ENCODE results near the gene PTH.

Gene PTH

DNA sequence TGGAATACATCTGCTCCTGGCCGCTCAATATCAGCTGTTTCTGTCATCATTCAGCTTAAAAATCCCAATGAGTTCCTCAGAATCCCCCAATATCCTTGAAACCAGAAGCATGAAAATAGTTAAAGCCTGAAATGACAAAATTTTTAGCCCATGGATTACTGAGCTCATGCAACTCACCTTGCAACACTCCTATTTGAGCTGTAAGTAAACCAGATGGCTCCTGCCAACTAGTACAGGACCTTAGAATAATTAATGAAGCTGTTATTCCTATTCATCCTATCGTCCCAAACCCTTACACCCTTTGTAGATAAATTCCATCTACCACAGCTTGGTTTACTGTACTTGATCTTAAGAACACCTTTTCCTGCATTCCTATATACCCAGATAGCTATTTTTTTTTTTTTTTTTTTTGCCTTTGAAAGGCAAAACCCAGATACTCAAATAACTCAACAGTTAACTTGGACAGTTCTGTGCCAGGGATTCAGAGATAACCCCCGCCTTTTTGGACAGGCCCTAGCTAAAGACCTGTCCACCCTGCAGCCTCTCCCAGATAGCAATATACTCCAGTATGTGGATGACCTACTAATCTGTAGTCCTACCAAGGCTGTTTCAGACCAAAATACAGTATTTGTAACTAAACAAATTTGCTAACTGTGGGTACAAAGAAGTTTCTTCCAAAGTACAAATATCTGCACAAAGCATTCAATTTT lies 22.6 kb downstream of the PTH start:
- H3K4me3 ChIP-seq (ENCODE audit: control insufficient read depth, low read depth, low read length) = no peak overlapping the region
- TF ChIP-seq, protein P1, sequence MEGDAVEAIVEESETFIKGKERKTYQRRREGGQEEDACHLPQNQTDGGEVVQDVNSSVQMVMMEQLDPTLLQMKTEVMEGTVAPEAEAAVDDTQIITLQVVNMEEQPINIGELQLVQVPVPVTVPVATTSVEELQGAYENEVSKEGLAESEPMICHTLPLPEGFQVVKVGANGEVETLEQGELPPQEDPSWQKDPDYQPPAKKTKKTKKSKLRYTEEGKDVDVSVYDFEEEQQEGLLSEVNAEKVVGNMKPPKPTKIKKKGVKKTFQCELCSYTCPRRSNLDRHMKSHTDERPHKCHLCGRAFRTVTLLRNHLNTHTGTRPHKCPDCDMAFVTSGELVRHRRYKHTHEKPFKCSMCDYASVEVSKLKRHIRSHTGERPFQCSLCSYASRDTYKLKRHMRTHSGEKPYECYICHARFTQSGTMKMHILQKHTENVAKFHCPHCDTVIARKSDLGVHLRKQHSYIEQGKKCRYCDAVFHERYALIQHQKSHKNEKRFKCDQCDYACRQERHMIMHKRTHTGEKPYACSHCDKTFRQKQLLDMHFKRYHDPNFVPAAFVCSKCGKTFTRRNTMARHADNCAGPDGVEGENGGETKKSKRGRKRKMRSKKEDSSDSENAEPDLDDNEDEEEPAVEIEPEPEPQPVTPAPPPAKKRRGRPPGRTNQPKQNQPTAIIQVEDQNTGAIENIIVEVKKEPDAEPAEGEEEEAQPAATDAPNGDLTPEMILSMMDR (IDR thresholded peaks at IDR 0.05; ENCODE audit: control insufficient read depth, insufficient read depth, low read depth, low read length, missing control alignments) = no peak
- no peak for DNase-seq (ENCODE audit: low read depth)

DNA sequence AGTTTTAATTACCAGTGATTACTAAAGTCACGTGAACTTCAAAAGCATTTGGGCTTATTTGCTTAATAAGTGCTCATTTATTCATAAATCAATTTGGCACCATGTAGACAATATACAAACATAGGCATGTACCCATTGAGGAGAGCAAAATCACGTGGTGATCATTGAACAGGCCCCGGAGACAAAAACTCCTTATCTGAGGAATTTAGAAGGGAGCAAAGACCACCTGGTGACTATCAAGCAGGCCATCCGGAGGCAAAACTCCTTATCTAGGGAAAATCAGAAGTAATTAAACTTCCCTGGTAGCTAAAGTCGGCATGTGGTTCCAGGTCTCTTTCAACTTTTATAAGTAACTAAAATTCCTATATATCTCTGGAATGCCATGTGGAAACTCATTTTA lies 27.0 kb downstream of the PTH start:
- TF ChIP-seq, protein P1 (IDR thresholded peaks at IDR 0.05; ENCODE audit: control insufficient read depth, insufficient read depth, low read depth, low read length, missing control alignments) = no peak
- H3K4me3 ChIP-seq (ENCODE audit: control insufficient read depth, low read depth, low read length) = no peak overlapping the region

DNA sequence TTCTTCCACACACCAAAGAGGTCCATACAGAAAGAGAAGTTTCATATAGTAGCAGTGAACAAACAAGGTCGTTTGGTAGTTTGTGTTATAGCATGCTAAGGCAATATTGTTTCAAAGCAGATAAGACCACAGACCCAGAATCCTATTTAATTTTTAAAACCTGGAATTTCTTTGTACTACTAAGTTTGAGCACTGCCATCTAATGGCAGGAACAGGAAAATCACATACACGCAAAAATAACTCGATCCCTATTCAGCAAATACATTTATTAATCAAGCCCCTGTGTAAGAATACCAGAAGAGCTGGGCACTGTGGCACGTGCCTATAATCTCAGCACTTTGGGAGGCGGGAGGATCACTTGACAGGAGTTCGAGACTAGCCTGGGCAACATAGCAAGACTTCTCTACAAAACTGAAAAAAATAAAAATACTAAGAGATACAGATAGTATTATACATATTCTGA lies 29.9 kb downstream of the PTH start:
- no peak overlapping the region for H3K4me3 ChIP-seq (ENCODE audit: control insufficient read depth, low read depth, low read length)
- no peak for DNase-seq (ENCODE audit: low read depth)
- TF ChIP-seq, protein P1 (IDR thresholded peaks at IDR 0.05; ENCODE audit: control insufficient read depth, insufficient read depth, low read depth, low read length, missing control alignments) = peak; percentile 53

More for the DNA sequence above, 27.0 kb downstream of the PTH start:
- DNase-seq (ENCODE audit: low read depth) = no peak

DNA sequence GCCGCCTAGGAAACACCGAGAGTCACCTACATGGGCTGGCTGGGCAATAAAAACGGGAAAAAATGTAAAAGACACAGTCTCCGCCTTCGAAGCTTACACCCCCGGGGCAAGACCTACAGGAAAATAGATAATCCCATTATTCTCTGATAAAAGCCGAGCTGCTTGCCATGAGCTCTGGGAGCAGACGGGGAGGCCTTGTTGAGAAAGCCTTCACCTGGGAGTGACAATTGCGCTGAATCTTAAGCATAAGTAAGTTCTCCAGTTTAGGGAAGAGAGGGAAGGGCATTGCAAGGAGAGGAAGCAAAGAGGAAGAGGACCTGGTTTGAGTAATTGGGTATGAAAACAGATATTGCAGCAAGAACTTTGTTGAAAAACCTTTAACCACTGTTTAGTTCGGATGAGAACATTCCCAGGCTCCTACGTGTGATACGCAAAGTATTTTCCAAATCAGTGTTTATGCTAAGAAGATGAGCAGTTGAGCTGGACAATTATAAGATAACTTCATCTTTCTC lies 32.0 kb downstream of the PTH start:
- DNase-seq (ENCODE audit: low read depth) = no peak

DNA sequence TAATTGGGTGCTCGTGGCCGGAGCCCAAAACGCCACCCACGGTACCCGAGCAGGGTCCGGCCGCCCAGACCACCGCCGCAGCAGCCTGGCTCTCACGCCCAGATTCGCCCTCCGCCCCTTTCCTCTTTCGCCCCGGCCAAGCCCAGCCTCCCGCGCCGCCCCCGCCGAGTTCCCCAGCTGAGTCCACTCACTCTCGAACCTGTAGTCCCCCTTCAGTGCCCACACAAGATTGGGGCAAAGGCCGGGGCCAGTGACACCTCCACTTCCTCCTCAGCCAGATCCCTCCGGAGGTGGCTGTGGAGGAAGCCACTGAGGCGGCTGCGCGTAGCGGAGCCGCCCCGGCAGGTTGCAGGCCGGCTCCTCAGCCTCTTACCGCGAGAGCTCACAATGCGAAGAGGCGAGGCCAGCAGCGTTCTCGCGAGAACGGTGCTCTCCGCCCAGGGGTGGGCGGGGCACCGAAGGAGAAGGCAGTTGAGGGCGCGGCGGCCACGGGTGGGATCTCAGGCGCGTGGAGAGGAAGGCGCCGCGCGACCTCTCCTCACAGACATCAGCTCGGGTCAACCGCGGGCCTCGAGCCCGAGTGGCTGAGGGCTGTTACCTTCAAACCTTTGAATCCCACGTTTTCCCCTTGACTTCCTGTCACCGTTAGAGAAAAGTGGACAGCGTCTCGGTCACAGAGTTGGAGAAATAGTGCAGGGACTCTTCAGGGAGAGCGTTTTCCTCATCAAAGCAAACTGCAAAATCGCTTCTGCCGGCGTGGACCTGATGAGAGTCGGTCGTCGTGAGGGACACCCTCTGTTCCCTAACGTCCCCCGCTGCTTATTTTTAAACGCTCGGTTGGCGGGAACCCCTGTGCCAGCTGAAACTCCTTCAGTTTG lies 32.7 kb downstream of the PTH start, which contains the start of gene BTBD10:
BTBD10 (minus strand) TSS at position 322 of the 878 bp plus-strand sequence. CDS start 18,098 bp downstream, outside the sequence.
- peak; percentile 74 for DNase-seq (ENCODE audit: low read depth)
- TF ChIP-seq, protein P1 (IDR thresholded peaks at IDR 0.05; ENCODE audit: control insufficient read depth, insufficient read depth, low read depth, low read length, missing control alignments) = no peak
- peak within 1 kb of the TSS; percentile 68 for H3K4me3 ChIP-seq (ENCODE audit: control insufficient read depth, low read depth, low read length)

More for the DNA sequence above, 32.0 kb downstream of the PTH start:
- TF ChIP-seq, protein P1 (IDR thresholded peaks at IDR 0.05; ENCODE audit: control insufficient read depth, insufficient read depth, low read depth, low read length, missing control alignments) = no peak
- peak overlapping the region; percentile 68 for H3K4me3 ChIP-seq (ENCODE audit: control insufficient read depth, low read depth, low read length)

DNA sequence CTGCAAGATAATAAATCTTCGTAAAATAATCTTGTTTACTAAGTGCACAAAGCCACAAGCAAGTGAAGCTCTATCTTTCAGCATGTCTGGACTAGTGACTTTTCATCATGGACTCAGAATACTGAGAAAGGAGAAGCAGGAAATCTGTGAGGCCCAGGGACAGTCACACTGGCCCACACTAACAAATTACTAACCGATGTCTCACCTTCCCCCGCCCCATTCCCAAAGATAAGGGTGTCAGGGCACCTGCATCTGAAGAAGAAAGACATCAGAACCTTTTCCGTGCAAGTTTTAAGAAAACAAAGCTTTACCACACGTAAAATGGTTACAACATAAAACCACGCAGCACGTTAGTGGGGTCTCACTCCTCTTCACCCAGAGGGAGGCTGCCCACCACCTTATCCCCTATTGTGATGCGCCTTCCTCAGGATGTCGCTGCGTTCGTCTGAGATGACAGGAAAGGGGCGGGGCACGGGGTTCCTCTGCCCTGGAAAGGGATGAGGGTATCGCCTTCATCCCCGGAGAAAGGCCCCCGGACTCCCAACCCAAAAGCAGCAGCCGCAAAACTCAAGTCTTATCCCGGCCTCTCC lies 33.4 kb downstream of the PTH start:
- DNase-seq (ENCODE audit: low read depth) = no peak
- TF ChIP-seq, protein P1 (IDR thresholded peaks at IDR 0.05; ENCODE audit: control insufficient read depth, insufficient read depth, low read depth, low read length, missing control alignments) = no peak

More for the DNA sequence above, 33.4 kb downstream of the PTH start:
- H3K4me3 ChIP-seq (ENCODE audit: control insufficient read depth, low read depth, low read length) = peak overlapping the region; percentile 68

Data from AG09309 (cell line).